GM13976 (cell line): ENCODE data around the gene CLCF1.

Experiments used
- DNase-seq: peaks from one replicate; pipeline ENCODE4 v3.0.0; 2012; ENCODE audit warnings: low spot score
- in situ Hi-C: fragments of 300-500 bp; cut with MboI; formaldehyde crosslinking; loops from one replicate; pipeline ENCODE4 v1.12.0; 2022; ENCODE audit warnings: low sequenced_read_pairs, mixed read lengths, inconsistent platforms; ENCODE audit not compliant: unreplicated experiment
- TF ChIP-seq, protein P1 (sequence below): IDR thresholded peaks from 2 replicates; pipeline ENCODE4 v1.5.1; 2012; ENCODE audit warnings: borderline replicate concordance, mild to moderate bottlenecking; ENCODE audit not compliant: insufficient read depth; ENCODE audit errors: extremely low read depth, missing control alignments, control extremely low read depth

Gene CLCF1

DNA sequence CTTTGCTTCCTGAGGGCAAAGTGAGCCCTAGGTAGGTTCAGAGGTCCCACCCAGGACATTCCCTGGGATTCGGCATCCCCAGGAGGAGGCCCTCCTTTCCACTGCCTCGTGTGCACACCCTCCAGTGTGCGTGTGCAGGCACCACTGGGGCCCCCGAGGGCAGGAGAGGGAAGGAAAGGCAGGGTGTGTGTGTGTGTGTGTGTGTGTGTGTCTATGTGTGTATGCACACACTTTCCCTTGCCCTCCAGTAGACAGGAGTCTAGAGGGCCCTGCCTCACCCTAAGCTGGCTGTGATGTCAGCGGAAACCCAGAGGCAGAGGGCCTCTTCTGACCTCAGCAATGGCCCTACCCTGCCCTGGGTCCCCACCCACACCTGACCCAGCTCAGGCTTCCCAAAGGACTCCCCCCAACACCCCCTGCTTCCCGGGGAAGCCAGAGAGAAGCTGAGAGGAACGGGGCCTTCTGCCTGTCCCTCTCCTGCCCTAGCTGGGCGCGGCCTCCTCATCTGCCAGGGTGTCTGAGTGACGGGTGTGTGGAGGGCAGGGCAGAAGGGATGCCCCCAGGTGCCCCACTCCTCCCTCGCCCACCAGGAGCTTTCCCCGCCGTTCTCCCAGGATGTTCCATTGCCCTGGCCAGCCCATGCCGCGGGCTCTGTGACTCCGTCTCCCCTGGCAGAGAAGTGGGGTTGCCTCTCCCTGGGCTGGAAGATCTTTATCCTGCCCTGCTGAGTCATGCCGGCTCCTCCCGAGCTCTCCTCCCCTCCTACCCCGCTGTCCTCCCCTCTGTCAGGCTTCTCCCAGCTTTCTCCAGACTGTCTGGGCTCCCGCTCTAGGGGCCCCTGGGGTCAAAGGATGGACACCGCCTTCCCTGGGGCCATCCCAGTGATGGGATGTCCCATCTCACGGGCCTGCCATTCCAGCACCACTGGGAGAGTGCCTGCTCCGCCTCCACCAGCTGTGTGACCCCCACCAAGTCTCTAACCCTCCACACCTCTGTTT lies 6.0 kb upstream of the CLCF1 start:
- no peak for DNase-seq
- TF ChIP-seq, protein P1, sequence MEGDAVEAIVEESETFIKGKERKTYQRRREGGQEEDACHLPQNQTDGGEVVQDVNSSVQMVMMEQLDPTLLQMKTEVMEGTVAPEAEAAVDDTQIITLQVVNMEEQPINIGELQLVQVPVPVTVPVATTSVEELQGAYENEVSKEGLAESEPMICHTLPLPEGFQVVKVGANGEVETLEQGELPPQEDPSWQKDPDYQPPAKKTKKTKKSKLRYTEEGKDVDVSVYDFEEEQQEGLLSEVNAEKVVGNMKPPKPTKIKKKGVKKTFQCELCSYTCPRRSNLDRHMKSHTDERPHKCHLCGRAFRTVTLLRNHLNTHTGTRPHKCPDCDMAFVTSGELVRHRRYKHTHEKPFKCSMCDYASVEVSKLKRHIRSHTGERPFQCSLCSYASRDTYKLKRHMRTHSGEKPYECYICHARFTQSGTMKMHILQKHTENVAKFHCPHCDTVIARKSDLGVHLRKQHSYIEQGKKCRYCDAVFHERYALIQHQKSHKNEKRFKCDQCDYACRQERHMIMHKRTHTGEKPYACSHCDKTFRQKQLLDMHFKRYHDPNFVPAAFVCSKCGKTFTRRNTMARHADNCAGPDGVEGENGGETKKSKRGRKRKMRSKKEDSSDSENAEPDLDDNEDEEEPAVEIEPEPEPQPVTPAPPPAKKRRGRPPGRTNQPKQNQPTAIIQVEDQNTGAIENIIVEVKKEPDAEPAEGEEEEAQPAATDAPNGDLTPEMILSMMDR = no peak
- in situ Hi-C loops = loop anchor here (10.0 kb wide), 2 partner anchors 115 to 125 kb away; partner anchors contain the start of genes CDK2AP2, GRK2 and PITPNM1

DNA sequence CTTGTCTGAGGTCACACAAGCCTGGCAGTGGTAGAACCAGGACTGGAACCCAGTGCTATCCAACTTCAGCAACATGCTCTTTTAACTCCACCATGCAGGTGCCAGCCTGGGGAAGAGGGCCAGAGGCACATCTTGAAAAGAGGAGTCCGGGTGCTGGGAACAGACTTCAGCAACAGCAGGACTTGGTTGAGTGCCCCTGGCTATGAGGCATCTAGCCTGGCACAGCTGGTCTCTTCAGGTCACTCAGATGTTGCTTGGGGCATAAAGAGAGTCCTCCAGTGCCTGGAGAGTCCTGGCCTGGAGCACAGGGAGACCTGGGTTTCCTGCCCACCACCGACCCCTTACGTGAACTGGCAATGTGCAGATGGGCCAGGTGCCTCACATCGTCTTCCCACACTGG lies 5.1 kb upstream of the CLCF1 start:
- DNase-seq = no peak
- TF ChIP-seq, protein P1 = no peak
- in situ Hi-C loops = no loop called here

GRCh38 chr11:67376873-67377808 lies 3.7 kb upstream of the CLCF1 start:
- TF ChIP-seq, protein P1 = no peak
- no peak for DNase-seq
- in situ Hi-C loops = no loop called here

- no peak for DNase-seq
Observed at GRCh38 chr11:67376063-67376820, 2.8 kb upstream of the CLCF1 start.

GRCh38 chr11:67375320-67376055 lies 2.1 kb upstream of the CLCF1 start:
- no peak for DNase-seq
- TF ChIP-seq, protein P1 = no peak
- in situ Hi-C loops = no loop called here

More at GRCh38 chr11:67376063-67376820, 2.8 kb upstream of the CLCF1 start:
- in situ Hi-C loops = no loop called here
- TF ChIP-seq, protein P1 = no peak
